Measurements from ENCODE around the gene MARK2. TPM values are rescaled to one million over a fixed set of nuclear protein-coding genes. Genes with fewer than 3 reads are reported as not detected.

MARK2 gene
- total and polyA plus RNA-seq, 2 of the 8 experiments (the other 6 are each of a cell fraction or from before 2014, with no cell fraction given): 19.3 to 58.5 TPM

- Histone ChIP-seq H3K56ac (replicated peaks; ENCODE audit: insufficient read length, low read depth, low read length) (no peak overlapping the region), H3K79me2 (ENCODE audit: control insufficient read depth in 1 of 2, insufficient read depth in 2 of 2, low read length in 2 of 2) (peaks cover 0 to 86% of the 10 kb centered on the region in 2 experiments; a peak in 2 of 4 replicates), H4K20me1 (replicated peaks in 1 of 2; ENCODE audit: control insufficient read depth in 1 of 2, insufficient read depth in 2 of 2, low read length in 2 of 2) (peaks cover 12 to 37% of the 10 kb centered on the region in 2 experiments), H3K18ac (ENCODE audit: extremely low read depth, low read length) (no peak overlapping the region), H2BK5ac (ENCODE audit: low read depth, low read length) (no peak overlapping the region), H4K8ac (ENCODE audit: extremely low read depth, insufficient read depth, low read length) (no peak overlapping the region), H2AFZ (ENCODE audit: low read length) (no peak overlapping the region), H3K4ac (replicated peaks; ENCODE audit: insufficient read length, low read depth, low read length) (no peak overlapping the region), H3K23me2 (ENCODE audit: low read depth, low read length) (no peaks in the 10 kb centered on the region), H3K4me1 (replicated peaks in 1 of 4; ENCODE audit: control insufficient read depth in 3 of 4, insufficient read depth in 4 of 4, low read length in 3 of 4) (peaks cover 8 to 21% (median 12%) of the 10 kb centered on the region in 4 experiments), H2BK120ac (replicated peaks; ENCODE audit: low read depth, low read length) (no peak overlapping the region), H2AK5ac (ENCODE audit: low read depth, low read length) (no peak overlapping the region; the same call in 1 of the 2 replicates), H3K27me3 (replicated peaks in 1 of 4; ENCODE audit: control insufficient read depth in 3 of 4, extremely low read depth in 1 of 4, insufficient read depth in 3 of 4, low read length in 3 of 4) (no peaks in the 10 kb centered on the region), H3K9me3 (ENCODE audit: insufficient read depth in 2 of 2, low read depth in 1 of 2, low read length in 1 of 2) (no peaks in the 10 kb centered on the region), H2BK15ac (ENCODE audit: low read length) (no peak overlapping the region), H3K36me3 (ENCODE audit: control insufficient read depth in 2 of 4, insufficient read depth in 4 of 4, low read length in 3 of 4) (no peaks in the 10 kb centered on the region), H3K23ac (ENCODE audit: insufficient read length) (no peak overlapping the region), H3K9ac (replicated peaks in 1 of 4; ENCODE audit: extremely low read depth in 1 of 4, low read depth in 3 of 4, low read length in 3 of 4) (no peak overlapping the region), H4K5ac (ENCODE audit: insufficient read length, low read depth, low read length) (no peak overlapping the region), H2BK20ac (ENCODE audit: low read length) (no peak overlapping the region), H3K4me2 (ENCODE audit: insufficient read depth in 1 of 2, low read depth in 2 of 2, low read length in 2 of 2) (no peak overlapping the region), H3K14ac (ENCODE audit: insufficient read length) (no peak overlapping the region), H4K91ac (replicated peaks; ENCODE audit: insufficient read length, low read length) (no peak overlapping the region), H3K27ac (ENCODE audit: low read depth, low read length) (no peak overlapping the region), H3K4me3 (ENCODE audit: extremely low read depth in 1 of 4, insufficient read depth in 2 of 4, low read depth in 3 of 4, low read length in 4 of 4) (no peak overlapping the region), H2BK12ac (ENCODE audit: low read depth, low read length) (no peak overlapping the region), H3K79me1 (ENCODE audit: low read depth, low read length) (peaks cover 20% of the 10 kb centered on the region)
- DNase-seq (ENCODE audit: low read depth in 1 of 2, low spot score in 2 of 2) (no peak), FAIRE-seq (no peak)
- WGBS, 2 experiments (ENCODE audit: extremely low coverage in 1 of 2, insufficient coverage in 1 of 2, insufficient read length in 1 of 2, insufficient replicate concordance in 2 of 2, low coverage in 1 of 2, low lambda C conversion rate in 2 of 2, missing lambda C conversion rate in 1 of 2): 93% methylated on average over 6 of the region's 6 CpGs; no CpG with 5 or more reads in 1 of the 2 experiments
- POLR2A ChIA-PET (ENCODE audit: partially characterized antibody): interaction anchor here (1.1 to 1.2 kb wide), 3 partner anchors 9 to 31 kb away, joined by 3 read pairs; no protein-coding TSS in a partner anchor
- CTCF ChIA-PET (ENCODE audit: partially characterized antibody): interaction anchor here (0.6 to 8.5 kb wide), 14 partner anchors 9 to 318 kb away, joined by 3 to 76 read pairs (median 5); partner anchors contain the start of genes MARK2 and RCOR2
- TF ChIP-seq NANOG (IDR thresholded peaks at IDR 0.05; ENCODE audit: insufficient read depth, low read depth, low read length, poor library complexity, severe bottlenecking) (no peak), EZH2 (IDR thresholded peaks at IDR 0.05; ENCODE audit: low read depth, low read length, severe bottlenecking) (no peak), CHD2 (IDR thresholded peaks at IDR 0.05; ENCODE audit: low read length) (no peak), CTBP2 (IDR thresholded peaks at IDR 0.05; ENCODE audit: borderline replicate concordance, insufficient read depth, insufficient read length, low read length) (no peak), YY1 (IDR thresholded peaks at IDR 0.05; ENCODE audit: low read depth, low read length) (no peak), KDM5A (IDR thresholded peaks at IDR 0.05; ENCODE audit: low read length) (no peak), EGR1 (IDR thresholded peaks at IDR 0.05; ENCODE audit: borderline replicate concordance, low read depth, low read length) (no peak), CBX8 (IDR thresholded peaks at IDR 0.05; ENCODE audit: borderline replicate concordance, low read depth, low read length) (no peak), HDAC2 (IDR thresholded peaks at IDR 0.05; ENCODE audit: borderline replicate concordance in 1 of 2, low read depth in 2 of 2, low read length in 2 of 2) (no peak), RBBP5 (IDR thresholded peaks at IDR 0.05; ENCODE audit: borderline replicate concordance, low read depth, low read length) (no peak), TEAD4 (IDR thresholded peaks at IDR 0.05; ENCODE audit: low read depth, low read length) (no peak), RAD21 (IDR thresholded peaks at IDR 0.05 in 1 of 2, conservative IDR thresholded peaks at IDR 0.05 in 1 of 2; ENCODE audit: low read depth in 2 of 2, low read length in 2 of 2) (no peak)
These were observed 37.7 kb downstream of the MARK2 start for GRCh38 chr11:63876616-63877015.
